ENCODE data around the gene RIC8A.
A peak's percentile ranks its signal among the peaks of the same experiment; 100 is the strongest.
"Not testable (repeated sequence)": the region's sequence is repeated elsewhere in the genome, so short reads cannot be mapped to it uniquely, and the experiment has no call there.

RIC8A gene

DNA sequence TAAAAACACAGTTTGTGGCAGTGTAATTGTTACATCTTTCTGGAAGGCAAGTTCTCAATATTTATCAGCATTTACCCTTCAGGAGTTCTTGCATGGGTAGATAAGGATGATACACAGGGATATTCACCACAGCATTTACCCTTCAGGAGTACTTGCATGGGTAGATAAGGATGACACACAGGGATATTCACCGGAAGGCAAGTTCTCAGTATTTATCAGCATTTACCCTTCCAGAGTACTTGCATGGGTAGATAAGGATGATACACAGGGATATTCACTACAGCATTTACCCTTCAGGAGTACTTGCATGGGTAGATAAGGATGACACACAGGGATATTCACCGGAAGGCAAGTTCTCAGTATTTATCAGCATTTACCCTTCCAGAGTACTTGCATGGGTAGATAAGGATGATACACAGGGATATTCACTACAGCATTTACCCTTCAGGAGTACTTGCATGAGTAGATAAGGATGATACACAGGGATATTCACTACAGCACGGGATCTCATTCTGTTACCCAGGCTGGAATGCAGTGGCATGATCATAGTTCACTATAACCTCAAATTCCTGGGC is 13.2 kb downstream of the RIC8A start:
- DNase-seq (ENCODE audit: low read depth) = not testable (repeated sequence)

DNA sequence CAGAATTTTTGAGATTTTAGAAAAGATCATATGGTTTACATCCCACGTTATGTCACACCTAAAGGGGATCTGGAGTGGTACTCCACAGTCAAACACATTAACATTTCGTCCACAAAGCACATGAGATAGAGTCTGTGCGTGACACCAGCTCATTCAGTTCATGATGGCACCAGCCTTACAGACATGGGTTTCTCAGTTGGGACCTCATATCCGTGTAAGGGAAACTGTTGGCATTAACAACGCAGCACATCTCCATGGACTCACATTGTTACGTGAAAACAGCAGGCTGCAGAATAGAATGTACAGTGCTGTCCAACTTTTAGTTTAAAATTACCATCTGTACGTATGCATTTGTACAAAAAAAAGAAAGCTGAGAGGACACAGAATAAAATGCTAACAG is 14.0 kb downstream of the RIC8A start:
- DNase-seq (ENCODE audit: low read depth) = no peak

DNA sequence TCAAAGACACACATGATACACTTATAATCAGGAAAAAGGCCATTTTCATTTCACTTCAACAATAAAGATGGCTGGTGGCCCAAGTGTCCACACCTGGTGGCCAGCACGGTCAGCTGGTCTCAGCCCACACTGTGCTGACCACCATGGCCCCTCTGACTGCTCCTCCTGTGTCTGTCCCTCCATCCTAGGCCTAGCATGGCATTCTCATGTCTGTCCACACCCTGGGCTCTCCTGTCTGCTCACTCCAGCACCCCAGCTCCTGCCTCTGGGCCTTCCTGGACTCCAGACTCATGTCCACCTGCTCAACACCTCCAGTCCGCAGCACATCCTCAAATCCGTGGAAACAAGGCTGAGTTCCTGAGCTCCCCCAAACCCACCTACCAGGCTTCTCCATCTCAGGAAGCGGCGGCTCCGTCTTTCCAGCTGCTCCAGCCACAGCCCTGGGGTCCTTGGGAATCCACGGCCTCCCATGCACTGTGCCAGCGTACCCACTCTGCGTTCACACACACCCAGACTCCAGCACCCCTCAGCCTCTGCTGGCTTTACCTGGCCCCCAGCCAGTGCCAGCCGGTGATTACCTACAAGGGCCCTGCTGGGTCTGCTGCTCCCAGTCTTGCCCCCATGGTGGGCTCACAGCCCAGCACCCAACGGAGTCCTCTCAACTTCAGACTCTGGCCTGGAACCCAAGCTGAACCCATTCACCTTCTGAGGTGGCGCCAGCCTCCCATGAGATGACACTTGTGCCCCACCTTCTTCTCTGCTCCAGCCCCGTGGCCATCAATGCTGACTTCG is 14.7 kb downstream of the RIC8A start:
- DNase-seq (ENCODE audit: low read depth) = no peak

DNA sequence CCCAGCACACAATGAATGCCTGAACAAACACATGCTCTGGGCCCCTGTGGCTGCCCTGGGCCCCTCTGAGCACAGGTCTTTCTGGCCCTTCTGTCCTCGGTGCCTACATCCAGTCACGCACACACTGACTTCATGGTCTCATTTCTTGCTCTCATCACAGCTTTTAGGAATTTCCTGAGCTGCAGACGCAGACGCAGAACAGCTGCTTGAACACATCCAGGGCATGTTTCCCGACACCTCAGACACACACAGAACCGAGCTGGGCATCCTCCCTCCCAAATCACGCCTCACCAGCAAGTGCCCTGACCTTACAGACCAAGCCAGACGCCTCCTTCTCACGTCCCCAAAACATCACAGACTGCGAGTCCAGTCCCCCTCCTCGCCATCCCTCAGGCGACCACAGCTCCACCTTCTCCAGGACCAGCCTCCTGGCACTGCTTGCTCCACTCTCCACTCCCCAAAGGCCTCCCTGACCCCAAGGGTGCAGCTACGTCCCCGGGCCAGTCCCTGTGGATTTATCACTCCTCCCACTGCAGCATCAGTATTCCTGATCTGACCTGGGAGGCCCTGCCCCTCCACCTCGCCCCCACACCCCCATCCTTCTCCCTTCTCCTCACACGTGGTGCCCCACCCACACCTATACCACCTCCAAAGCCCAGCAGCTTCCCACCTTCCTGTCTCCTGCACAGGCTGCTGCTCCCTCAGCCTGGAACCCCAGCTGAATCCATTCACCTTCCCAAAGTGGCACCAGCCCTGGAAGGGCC is 15.7 kb downstream of the RIC8A start:
- no peak for DNase-seq (ENCODE audit: low read depth)

DNA sequence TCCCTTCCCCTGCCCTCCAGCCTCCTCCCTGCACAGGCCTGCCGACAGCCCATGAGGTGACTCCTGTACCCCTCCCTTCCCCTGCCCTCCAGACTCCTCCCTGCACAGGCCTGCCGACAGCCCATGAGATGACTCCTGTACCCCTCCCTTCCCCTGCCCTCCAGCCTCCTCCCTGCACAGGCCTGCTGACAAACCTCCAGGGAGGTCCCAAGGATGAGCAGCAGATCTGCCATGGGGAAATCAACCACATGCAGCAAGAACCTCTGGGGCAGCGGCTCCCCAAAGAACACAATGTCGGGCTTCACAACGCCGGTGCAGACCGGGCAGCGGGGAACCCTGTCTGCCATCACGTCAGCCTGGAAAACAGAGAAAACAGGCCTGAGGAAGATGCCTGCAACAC is 16.4 kb downstream of the RIC8A start:
- no peak for DNase-seq (ENCODE audit: low read depth)

DNA sequence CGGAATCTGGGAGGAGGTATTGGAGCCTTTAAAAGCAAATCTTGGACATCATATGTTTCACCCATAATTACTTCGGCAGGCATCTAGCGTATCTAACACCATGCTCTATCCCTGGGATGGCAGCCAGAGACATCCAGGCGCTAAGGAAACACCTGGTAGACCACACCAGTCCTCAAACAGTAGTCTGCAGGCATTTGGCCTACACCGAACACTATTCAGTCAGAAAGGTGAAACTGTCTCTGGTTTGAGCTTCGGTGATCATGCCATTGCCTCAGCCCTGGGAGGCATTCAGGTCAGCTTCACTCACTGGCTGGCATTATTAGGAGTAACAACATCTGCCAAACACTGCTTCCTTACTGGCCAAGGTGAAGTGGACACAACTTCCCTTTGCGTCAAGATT is 16.9 kb downstream of the RIC8A start:
- DNase-seq (ENCODE audit: low read depth) = no peak

DNA sequence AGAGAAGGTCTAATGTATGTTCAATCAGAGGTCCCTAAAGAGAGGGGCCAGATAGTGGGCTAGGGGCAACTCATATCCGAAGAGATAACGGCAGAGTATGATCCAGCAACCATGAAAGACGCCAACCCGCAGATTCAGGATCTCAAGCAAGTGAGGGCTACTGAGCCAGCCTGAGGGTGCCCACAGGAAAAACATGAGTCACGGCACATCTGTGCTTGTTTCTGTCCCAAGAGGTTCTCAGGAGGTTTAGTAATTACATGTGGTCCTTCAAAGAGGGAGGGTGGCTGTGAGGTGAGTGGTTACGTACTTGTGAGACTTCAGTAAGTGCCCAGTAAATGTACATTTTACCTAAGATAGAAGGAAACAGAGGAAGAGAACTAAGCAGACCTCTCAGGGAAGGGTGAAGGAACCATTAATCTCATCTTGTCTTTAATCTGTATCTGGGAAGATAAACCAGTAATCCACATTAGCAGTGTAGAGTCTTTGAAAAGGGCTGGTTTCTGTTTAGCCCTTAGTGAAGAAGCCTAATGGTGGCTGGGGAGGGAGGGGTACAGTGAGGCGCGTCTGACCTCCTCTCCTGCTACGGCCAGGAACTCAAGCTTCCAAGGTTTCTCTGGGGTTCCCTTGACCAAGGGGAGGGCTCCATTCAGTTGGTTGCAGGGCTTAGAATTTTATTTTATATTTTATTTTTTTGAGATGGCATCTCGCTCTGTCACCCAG is 18.4 kb downstream of the RIC8A start:
- no peak for DNase-seq (ENCODE audit: low read depth)

DNA sequence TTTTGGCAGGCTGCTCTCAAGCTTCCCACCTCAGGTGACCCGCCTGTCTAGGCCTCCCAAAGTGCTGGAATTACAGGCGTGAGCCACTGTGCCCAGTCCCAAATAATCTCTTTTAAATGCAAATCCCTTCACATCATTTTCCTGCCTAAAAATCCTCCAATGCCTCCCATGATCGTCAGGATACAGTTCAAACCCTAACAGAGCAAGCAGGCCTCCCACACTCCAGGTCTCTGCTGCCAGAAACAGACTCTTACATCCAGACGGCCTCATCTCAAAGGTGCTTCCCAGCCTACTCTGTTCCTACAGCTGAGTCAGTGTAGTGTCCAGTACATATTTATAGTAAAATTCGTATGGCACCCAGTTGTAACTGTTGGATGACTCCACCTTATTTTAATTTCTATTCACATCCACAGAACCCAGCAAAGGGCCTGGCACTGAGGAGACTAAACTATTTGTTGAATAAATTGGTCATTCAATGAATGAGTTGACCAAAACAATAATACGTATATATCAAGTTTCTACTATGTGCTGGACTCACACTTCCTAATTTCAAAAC is 20.4 kb downstream of the RIC8A start:
- no peak for DNase-seq (ENCODE audit: low read depth)

DNA sequence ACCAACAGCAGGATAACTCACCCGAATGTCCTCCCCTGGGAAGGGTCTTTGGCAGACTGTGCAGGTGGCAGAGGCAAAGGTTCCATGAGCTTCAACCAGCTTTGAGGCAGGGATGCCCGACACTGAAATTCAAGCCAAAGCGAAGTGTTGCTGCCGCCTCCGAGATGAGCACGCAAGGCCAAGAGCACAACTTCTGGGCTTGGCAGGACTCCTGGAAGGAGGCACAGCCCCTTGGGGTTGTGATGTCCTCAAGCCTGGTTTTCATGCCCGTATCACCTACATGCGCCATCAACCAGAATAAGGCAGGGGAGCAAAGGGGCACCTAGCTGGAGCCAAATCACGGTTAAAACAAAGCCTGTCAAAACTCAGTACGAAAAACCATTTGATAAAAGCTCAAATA is 22.9 kb downstream of the RIC8A start:
- no peak for DNase-seq (ENCODE audit: low read depth)

DNA sequence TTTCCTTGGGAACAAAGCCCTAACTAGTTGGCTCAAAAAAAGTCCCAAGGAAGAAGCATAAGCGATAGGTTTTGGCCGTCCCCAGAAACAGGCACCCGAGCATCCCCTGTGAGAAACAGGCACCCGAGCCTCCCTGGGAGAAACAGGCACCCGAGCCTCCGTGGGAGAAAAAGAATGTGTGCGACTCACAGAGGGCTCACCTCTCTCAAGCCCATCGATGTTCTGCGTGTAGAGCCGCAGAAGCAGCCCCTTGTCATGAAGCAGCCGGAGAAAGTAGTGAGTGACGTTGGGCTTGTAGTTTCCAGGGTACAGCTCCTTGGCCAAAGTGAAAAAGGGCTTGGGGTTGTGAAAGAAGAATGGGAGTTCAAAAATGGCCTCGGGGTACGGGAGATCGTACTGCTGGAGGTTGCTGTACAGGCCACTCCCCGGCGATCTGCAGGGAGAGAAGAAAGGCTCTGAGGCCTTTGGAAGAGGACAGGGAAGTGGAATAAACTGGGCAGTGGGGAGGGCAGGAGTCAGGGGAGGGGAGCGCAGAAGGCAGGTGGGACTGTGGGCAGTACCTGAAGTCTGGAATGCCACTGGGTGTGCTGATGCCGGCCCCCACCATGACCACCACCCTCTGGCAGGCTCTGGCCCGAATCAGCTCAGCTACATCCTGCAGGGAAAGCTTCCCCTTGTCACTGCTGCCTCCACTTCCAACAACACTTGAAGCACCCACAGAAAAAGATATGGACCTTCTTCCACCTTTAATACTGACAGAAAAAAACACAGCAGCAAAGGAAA is 25.5 kb downstream of the RIC8A start:
- DNase-seq (ENCODE audit: low read depth) = no peak

DNA sequence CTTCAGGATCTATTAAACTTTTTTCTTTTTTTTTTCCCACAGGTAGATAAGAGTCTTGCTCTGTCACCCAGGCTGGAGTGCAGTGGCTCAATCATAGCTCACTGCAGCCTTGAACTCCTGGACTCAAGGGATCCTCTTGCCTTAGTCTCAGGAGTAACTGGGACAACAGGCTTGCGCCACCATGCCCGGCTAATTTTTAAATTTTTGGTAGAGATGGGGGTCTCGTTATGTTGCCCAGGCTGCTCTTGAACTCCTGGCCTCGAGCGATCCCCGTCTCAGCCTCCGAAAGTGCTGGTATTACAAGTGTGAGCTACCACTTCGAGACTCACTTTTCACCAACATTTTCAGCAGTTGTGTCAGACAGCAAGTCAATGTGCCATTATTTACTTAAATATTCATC is 27.7 kb downstream of the RIC8A start:
- DNase-seq (ENCODE audit: low read depth) = no peak

DNA sequence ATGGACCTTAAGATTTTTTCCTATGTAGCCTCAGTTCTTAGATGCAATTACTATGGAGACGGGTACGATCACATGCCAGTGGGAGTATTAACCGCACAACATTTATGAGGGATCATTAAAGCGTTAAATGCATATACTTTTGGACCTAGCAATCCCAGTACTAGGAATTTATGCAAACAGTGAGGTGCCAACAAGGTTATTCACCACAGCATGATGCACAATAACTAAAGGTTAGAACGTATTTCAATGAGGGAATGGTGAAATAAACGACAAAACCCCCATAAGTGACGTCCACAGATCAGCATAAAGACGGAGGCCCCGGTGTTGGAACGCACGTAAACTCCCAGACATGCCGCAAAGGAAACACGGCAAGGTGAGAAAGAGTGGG is 28.1 kb downstream of the RIC8A start:
- DNase-seq (ENCODE audit: low read depth) = no peak

DNA sequence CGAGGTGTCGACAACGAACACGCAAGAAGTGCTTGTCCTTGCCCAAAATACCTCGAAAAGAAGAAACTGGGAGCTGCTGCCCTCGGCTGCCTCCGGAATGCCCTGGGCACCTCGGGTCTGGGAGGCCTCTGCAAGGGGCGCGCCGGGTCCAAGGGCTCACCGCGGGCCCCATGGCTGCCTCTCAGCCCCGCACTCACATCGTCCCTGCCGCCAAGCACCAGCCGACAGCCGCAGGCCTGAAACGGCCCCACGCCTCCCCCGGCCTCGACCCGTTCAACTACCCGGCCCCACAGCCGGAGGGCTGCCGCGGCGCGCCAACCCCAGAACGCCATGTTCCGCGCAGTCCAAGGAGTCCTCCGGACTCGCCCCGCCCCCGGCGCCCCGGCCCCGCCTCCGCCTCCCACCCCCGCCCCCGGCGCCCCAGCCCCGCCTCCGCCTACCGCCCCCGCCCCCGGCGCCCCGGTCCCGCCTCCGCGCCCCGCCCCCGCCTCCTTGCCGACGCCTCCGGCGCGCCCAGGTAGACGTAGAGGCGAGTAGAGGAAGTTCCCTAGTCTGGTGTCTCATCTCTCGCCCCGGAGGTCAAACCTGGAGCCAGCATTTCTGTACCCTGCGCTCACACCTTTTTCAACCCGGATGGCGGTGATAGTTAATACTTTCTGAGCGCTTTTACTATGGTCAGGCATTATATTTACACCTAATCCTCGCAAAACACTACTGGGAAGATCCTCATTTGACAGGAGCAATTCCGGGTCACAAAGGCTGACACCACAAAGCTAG is 28.7 kb downstream of the RIC8A start, which contains the start of gene SIRT3:
TSS of gene SIRT3 (minus strand) at position 346 of the 777 bp plus-strand sequence. CDS start at position 332, 14 bp downstream.
- peak; percentile 50 for DNase-seq (ENCODE audit: low read depth)

DNA sequence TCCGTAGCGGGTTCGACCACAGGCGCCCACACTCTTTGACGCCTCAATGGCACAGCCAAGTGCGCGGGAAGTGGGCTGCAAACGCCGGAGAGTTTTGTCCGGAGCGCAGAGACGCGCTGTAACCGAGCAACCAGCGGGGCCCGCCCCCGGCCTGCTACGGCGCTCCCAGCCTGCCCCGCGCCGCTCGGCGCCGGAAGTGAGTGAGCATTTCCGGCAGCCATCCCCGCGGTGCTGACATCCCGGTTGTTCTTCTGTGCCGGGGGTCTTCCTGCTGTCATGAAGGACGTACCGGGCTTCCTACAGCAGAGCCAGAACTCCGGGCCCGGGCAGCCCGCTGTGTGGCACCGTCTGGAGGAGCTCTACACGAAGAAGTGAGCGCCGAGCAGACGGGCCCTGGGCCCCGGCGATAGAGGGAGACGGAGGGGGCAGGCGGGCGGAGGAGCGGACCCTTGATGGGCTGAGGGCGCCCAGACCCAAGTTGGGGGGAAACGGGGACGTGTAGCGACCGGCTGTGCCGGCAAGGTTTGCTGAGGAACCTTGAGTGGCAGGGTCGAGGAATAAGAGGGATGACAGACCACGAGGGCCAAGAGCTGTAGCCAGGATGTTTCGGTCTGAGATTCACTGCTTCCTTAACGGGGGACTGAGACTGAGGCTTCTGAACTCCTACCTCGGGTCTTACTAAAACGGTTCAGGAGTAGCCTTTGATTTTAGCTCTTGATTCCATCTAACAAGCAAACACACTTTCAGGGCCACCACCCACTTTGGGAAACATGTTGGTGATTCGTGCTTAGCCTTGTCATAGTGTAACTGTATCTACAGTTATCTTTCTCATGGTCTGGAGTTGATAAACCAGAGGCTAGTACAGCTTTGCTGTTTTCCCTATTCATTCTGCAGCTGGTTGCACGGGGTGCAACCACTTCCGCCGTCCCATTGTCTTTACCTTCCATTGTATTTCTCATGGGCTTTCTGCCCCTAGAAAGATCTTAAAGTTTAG is 29.6 kb downstream of the RIC8A start, which contains the start of gene PSMD13:
TSS of gene PSMD13 (plus strand) at position 203 of the 994 bp plus-strand sequence. CDS start at position 277, 74 bp downstream.
- no peak for DNase-seq (ENCODE audit: low read depth)

DNA sequence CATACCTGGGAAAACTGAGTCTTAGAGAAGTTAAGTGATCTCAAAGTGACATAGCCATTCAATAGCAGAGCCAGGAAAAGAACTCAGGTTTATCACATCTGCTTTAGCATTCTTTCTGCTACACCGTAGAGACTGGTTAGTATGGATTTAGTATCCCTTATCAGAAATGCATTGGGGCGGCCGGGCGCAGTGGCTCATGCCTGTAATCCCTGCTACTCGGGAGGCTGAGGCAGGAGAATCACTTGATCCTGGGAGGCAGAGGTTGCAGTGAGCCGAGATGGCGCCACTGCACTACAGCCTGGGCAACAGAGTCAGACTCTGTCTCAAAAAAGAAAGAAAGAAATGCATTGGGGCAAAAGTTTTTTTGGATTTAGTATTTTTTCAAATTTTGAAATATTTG is 30.8 kb downstream of the RIC8A start:
- not testable (repeated sequence) for DNase-seq (ENCODE audit: low read depth)

DNA sequence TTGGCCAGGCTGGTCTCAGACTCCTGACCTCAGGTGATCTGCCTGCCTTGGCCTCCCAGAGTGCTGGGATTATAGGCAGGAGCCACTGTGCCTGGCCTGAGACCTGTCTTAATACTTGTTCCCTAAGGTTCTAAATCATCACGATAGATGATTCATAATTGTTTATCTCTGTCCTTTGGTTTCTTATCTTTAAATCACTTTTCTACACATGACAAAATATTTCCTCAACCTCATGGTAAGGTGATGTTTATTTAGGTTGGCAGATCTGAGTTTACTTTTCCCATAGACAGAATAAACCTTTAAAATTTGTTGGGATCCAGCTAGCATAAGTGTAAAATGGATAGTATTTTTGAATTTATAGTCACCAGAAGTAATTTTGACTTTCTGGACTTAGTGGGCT is 32.8 kb downstream of the RIC8A start:
- no peak for DNase-seq (ENCODE audit: low read depth)

DNA sequence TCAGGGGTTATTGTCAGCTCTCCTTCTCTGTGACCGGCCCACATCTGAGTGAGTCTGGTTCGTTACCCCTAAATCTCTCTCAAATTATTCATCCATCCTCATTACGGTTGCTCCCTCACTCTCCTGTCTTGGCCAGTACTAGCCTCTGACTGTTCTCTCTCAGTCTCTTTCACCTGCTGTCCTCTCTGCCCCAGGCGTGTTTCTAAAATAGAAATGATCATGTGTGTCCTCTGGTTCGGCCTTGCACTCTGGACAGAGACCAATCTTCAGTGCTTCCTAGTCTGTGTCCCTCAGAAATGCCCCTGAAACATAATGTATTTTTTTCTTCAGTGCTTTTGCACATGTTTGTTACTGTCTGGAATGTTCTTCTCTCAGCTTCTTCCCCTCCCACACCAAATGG is 34.1 kb downstream of the RIC8A start:
- no peak for DNase-seq (ENCODE audit: low read depth)

DNA sequence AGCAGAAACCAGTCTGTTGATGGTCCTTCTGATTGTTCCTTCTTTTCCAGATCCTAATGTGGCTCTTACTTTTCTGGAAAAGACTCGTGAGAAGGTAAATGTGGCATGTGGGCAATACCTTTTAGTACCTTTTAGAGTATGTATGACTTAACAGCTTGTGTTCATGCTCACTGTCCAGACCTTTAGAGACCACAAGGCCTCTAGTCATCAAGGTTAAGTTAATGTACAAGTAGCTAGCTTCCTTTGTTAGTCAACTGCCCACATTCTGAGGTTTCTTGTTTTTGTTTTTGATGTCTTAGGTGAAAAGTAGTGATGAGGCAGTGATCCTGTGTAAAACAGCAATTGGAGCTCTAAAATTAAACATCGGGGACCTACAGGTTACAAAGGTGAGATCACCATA is 36.9 kb downstream of the RIC8A start:
- no peak for DNase-seq (ENCODE audit: low read depth)

DNA sequence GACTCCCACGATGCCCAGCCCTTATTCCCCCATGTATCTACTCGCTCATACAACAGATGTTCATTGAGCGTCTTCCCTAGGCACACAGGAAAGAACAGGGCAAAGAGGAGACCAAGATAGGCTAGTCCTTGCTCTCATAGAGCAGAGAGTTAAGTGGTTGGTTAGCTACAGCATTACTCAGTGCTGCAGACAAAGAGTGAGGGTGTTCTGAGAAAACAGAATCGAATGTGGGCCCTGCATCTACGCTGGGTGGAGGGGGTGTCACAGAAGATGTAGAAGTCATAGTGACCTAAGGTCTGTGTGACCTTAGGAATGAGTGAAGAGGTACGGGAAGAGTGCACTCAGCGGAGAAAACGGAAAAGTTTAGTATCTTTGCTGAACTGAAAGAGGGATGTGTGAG is 41.6 kb downstream of the RIC8A start:
- no peak for DNase-seq (ENCODE audit: low read depth)
